DMS114 treated with DMSO at 0.1 percent for 48 hours (cell line): Measurements from ENCODE around the gene LIMS1.
"Not testable (repeated sequence)": the region's sequence is repeated elsewhere in the genome, so short reads cannot be mapped to it uniquely, and the experiment has no call there.

Source experiments
- DNase-seq: peaks from one replicate; lab custom pipeline; 2025; ENCODE audit not compliant: unreplicated experiment; lab: John Stamatoyannopoulos, UW

Gene LIMS1

DNA sequence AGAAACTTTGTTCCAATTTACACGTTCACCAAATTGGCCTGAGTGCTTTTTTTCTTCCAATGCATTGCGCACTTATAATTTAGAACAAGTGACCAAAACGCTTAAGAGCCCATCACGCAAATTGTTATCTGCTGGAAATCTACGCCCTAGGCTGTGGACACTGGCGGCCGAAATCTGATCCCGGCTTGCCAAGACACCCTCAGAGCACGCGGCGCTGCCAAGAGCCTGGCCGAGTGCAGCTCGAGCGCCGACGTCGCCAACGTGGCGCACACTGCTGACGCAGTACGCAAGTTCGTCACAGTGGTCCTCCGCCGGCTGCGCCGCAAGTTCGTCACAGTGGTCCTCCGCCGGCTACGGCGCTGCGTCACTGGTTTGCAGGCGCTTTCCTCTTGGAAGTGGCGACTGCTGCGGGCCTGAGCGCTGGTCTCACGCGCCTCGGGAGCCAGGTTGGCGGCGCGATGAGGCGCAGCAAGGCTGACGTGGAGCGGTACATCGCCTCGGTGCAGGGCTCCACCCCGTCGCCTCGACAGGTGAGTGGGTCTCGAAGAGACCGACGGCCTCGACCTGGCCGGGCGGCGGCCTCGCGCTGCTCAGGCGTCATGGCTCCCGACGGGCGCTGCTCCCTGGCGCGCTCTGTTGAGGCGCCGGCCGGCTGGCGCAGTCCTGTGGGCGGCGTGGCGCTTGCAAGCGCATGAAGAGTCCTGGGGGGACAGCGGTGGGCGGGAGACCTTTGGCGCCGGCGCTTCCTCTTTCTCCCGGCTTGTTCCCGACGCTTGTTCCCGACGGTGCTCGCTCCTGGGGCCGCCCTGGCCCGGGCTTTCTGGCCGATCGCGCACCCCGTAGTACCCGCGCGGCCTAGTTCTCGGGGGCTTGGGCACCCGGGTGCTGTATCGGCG lies 185.1 kb downstream of the LIMS1 start, which contains the start of gene RANBP2:
TSS of gene RANBP2 (plus strand) at position 334 of the 896 bp plus-strand sequence. CDS start at position 459, 125 bp downstream.
- DNase-seq = peak; percentile 71

GRCh38 chr2:108726048-108726447 lies 191.8 kb downstream of the LIMS1 start:
- not testable (repeated sequence) for DNase-seq

DNA sequence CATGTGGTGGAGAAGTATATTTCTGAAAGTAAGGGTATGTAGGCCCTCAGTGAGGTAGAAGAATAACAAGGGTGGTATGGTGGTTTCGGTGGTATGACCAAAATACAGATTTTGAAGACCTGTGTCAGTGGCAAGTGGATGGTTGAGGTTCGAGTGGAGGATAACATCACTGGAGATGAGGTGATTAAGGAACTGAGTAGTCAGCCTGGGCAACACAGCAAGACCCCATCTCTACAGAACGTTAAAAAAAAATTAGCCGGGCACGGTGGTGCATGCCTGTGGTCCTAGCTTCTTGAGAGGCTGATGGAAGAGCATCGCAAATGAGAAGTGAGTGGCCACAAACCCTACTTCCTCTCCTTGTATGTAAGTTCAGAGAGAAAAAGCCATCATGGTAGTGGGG lies 200.4 kb downstream of the LIMS1 start:
- not testable (repeated sequence) for DNase-seq
